GM18498 (cell line): Measurements from ENCODE around the gene PLEKHA1.

Experiments
- ATAC-seq: cut with Tn5 transposase; IDR thresholded peaks from one replicate; pipeline ENCODE4 v1.9.1; 2021; ENCODE audit warnings: mild to moderate bottlenecking, moderate library complexity; ENCODE audit not compliant: unreplicated experiment

Gene PLEKHA1

DNA sequence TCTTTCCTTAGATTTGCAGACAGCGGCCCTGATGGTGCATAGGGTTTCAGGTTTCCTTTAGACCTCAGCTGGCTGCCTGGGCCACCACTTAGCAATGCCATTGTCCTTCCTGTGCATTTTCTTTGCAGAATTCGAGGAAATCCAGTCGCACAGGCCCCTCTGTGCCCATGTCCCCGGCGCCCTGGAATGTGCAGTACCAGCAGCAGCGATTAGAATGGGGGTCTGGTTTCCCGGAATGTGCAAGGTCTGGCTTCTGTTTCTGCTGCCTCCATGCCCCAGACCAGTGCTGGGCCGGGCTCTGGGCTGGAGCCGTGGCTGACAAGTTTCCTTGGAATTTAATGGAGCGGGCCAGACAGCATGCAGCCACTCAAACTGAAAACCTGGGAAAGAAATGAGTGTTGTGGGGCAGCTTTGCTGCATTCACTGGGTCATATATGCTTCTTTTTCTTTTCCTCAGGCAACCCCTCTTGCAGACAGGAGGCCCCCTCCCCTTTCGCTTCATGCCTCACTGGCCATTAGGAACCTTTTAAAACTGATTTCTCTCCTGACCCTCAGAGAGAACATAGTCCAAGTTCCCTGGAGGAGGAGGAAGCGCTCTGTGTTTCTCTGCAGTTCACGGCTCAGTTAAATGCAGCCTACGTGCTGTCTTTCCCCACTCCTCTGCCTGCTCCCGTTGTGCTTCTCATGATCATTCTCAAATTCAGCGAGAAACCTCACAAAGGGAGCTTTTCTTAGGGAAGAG is 101.3 kb downstream of the PLEKHA1 start:
- ATAC-seq, result no peak

DNA sequence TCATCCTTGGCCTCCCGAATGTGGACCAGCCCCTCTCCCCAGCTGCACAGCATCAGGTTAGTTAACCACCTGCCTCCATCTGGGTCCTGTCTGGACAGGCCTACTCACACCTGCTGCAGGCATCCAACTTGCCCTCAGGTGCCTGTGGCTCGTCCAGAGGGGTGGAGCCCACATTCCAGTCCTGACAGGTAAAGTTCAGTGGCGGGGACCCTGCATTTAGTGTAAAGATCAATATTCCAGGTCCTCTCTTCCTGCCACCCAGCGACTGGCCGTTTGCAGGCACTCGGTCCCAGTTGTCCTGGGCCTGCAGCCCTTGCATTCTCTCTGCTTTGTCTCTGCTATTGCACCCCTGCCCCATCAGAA is 101.8 kb downstream of the PLEKHA1 start:
- no peak for ATAC-seq

DNA sequence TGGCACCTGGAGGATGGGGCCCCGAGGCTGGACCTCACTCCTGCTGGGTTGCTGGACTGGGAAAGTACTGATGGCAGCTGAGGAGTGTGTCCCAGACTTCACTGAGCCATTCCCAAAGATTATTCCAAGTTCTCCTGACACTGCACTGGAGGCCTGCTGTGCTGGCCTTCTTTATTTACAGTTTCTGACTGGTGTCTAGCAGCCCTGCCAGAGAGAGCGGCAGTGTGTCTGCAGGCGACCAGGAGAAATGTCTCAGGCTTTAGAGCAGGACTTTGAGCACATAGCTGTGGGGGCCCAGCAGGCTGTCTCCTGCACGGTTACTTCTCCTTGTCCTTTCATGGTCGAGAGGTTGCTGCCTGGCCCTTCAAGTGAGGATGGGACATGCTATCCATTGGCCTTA is 102.9 kb downstream of the PLEKHA1 start:
- ATAC-seq, result no peak

DNA sequence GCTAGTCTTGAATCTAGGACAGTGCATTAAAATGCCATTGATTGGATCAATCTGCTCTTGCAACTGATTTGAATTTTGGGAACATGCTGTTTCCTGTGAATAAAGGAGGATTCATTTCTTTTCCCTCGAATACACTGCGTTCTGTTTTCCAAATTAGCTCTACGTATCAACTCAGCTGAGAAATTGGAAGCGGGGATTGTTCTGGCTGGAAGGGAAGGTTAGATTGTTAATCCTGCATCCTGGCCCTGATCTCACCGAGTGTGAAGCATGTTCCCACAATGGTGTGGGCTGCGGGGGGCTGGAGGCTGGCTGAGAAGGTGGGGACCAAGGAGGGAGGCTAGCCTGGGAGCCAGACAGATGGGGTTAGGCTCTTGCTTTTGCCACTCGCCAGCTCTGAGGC is 104.5 kb downstream of the PLEKHA1 start:
- ATAC-seq, result no peak

DNA sequence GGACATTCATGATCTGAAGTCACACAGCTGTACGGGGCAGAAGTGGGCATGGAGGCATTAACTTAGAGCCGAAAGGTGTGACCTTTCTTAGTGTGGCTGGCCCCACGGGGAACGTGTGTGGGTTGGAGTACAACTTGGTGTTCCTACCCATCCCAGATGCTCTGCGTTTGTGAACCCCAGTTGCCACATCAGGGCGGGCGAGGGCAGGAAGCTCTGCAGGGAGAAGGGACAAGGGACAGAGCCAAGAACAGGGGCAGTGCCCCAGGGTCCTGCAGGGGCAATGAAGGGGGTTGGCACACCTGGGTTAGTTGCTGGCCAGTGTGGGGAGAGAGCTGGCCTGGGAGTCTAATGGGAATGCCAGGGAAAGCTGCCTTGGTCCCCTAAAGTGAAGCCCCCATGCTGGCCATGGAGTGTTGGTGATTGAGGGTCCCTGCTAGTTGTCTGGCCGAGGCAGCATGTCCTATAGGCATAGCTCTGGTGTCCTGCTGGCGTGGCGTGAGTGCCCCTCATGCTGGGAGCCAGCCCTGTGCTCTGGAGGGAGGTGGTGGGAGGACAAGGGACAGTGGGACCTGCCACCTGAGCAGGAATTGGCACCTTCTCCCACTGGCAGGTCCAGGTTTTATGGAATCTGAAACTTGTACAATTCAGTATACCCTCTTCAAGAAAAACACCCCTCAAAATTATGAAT is 105.8 kb downstream of the PLEKHA1 start:
- ATAC-seq, result no peak

DNA sequence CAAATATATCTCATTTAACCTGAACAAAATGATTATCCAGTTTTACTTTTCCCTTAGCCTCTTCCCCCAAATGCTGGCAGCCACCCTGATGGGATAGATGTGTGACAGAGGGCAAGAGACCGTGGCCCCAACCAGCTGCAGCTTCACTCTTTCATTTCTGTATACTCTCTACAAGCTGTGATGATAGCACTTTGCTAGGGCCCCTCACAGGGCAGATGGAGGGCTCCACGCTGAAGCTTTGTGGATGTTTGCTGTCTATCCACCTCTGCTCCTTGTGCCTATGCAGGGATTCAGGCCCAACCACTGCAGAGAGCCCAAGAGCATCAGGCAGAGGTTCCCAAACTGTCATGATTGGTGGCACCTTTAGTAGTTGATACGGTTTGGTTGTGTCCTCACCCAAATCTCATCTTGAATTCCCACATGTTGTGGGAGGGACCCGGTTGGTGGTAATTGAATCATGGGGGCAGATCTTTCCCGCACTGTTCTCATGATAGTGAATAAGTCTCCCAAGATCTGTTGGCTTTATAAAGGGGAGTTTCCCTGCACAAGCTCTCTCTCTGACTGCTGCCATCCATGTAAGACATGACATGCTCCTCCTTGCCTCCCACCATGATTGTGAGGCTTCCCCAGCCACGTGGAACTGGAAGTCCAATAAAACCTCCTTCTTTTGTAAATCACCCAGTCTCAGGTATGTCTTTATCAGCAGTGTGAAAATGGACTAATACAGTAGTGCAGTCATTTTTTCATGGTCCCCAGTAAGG is 107.0 kb downstream of the PLEKHA1 start:
- ATAC-seq, result no peak
